Natural killer cell treated with Interleukin-12 subunit alpha and Interleukin-12 subunit beta and Interleukin-15 and Interleukin-18, amount 100 ng/mL, for 72 hours (primary cell): ENCODE measurements around the gene MEPE. TPM values are rescaled to one million over a fixed set of nuclear protein-coding genes. Genes with fewer than 3 reads are reported as not detected.

Experiments
- ATAC-seq, 2 donors: fragments of 150-1000 bp; cut with Tn5 transposase in 1 of 2; sonication (Bioruptor Pico), chemical (Tn5 transposase) in 1 of 2; 2 replicates each; pipeline ENCODE4 v1.10.0; 2021
- DNase-seq: peaks from one replicate; pipeline ENCODE4 v3.0.0; 2022; ENCODE audit warnings: low spot score
- H3K27ac Mint-ChIP-seq, 2 donors: 1 replicate in 1 of 2; 2 replicates in 1 of 2; pipeline ENCODE4 v1.8.0; 2022; ENCODE audit warnings: mixed read lengths in 2 of 2, mild to moderate bottlenecking in 1 of 2, moderate library complexity in 1 of 2
- H3K27me3 Mint-ChIP-seq, 2 donors: 1 replicate in 1 of 2; 2 replicates in 1 of 2; pipeline ENCODE4 v1.8.0; 2022; ENCODE audit warnings: mixed read lengths in 2 of 2
- H3K36me3 Mint-ChIP-seq: one replicate; pipeline ENCODE4 v1.8.0; 2022; ENCODE audit warnings: mixed read lengths
- H3K4me1 Mint-ChIP-seq, 2 donors: 1 replicate in 1 of 2; 2 replicates in 1 of 2; pipeline ENCODE4 v1.8.0; 2022; ENCODE audit warnings: low read depth in 2 of 2, mixed read lengths in 2 of 2, mild to moderate bottlenecking in 1 of 2
- H3K4me3 Mint-ChIP-seq: one replicate; pipeline ENCODE4 v1.8.0; 2022; ENCODE audit warnings: mixed read lengths
- H3K9me3 Mint-ChIP-seq: 2 replicates; pipeline ENCODE4 v1.8.0; 2022; ENCODE audit warnings: mixed read lengths
- total RNA-seq, 2 donors: library from RNA; stranded (reverse); gene quantifications; one replicate each; pipeline ENCODE4 v1.2.3, GENCODE V29; 2022

Gene MEPE
- total RNA-seq, 2 donors from 2014 or later, result not detected

GRCh38 chr4:87851332-87851731 is 18.6 kb downstream of the MEPE start:
- peak overlapping the region; percentile 40 for H3K4me3 Mint-ChIP-seq
- peaks cover 12 to 19% of the 10 kb centered on the region in 2 donors for H3K4me1 Mint-ChIP-seq
- ATAC-seq, result peak in 1 of 2 donors; percentile 55
- DNase-seq, result no peak
- H3K36me3 Mint-ChIP-seq, result no peaks in the 10 kb centered on the region
- no peaks in the 10 kb centered on the region for H3K9me3 Mint-ChIP-seq
- H3K27ac Mint-ChIP-seq, result no peak overlapping the region
- H3K27me3 Mint-ChIP-seq, result peaks cover 10 to 30% of the 10 kb centered on the region in 2 donors

- no peak overlapping the region for H3K4me3 Mint-ChIP-seq
- no peaks in the 10 kb centered on the region for H3K36me3 Mint-ChIP-seq
- no peak for DNase-seq
- peaks cover 12 to 19% of the 10 kb centered on the region in 2 donors for H3K4me1 Mint-ChIP-seq
- H3K27ac Mint-ChIP-seq, result no peak overlapping the region
- H3K9me3 Mint-ChIP-seq, result no peaks in the 10 kb centered on the region
- ATAC-seq, result no peak
- H3K27me3 Mint-ChIP-seq, result peaks cover 8 to 29% of the 10 kb centered on the region in 2 donors
These were observed 19.2 kb downstream of the MEPE start for GRCh38 chr4:87851953-87852352.

GRCh38 chr4:87853108-87853507 is 20.3 kb downstream of the MEPE start:
- Mint-ChIP-seq H3K27me3 (peaks cover 8 to 28% of the 10 kb centered on the region in 2 donors), H3K9me3 (no peaks in the 10 kb centered on the region), H3K27ac (no peak overlapping the region), H3K36me3 (no peaks in the 10 kb centered on the region), H3K4me3 (no peak overlapping the region), H3K4me1 (peaks cover 12 to 19% of the 10 kb centered on the region in 2 donors)
- DNase-seq, result no peak
- ATAC-seq, result no peak

- no peak overlapping the region for H3K27ac Mint-ChIP-seq
- peaks cover 12 to 35% of the 10 kb centered on the region in 2 donors for H3K27me3 Mint-ChIP-seq
- no peaks in the 10 kb centered on the region for H3K9me3 Mint-ChIP-seq
- peaks cover 12 to 16% of the 10 kb centered on the region in 2 donors for H3K4me1 Mint-ChIP-seq
- H3K4me3 Mint-ChIP-seq, result no peak overlapping the region
- no peaks in the 10 kb centered on the region for H3K36me3 Mint-ChIP-seq
- DNase-seq (no peak), ATAC-seq (no peak)
These were observed 21.1 kb downstream of the MEPE start for GRCh38 chr4:87853891-87854290.

GRCh38 chr4:87855559-87855958 is 22.8 kb downstream of the MEPE start:
- Mint-ChIP-seq H3K4me1 (peaks cover 2 to 4% of the 10 kb centered on the region in 2 donors), H3K9me3 (no peaks in the 10 kb centered on the region), H3K4me3 (no peak overlapping the region), H3K27ac (no peak overlapping the region), H3K27me3 (peaks cover 14 to 38% of the 10 kb centered on the region in 2 donors), H3K36me3 (no peaks in the 10 kb centered on the region)
- DNase-seq, result no peak
- peak in 1 of 2 donors; percentile 17 for ATAC-seq

- ATAC-seq (no peak), DNase-seq (no peak)
- no peaks in the 10 kb centered on the region for H3K9me3 Mint-ChIP-seq
- H3K27ac Mint-ChIP-seq, result no peak overlapping the region
- no peaks in the 10 kb centered on the region for H3K4me1 Mint-ChIP-seq
- H3K4me3 Mint-ChIP-seq, result no peak overlapping the region
- H3K27me3 Mint-ChIP-seq, result peaks cover 14 to 38% of the 10 kb centered on the region in 2 donors
- no peaks in the 10 kb centered on the region for H3K36me3 Mint-ChIP-seq
These were observed 24.0 kb downstream of the MEPE start for GRCh38 chr4:87856816-87857215.

- Mint-ChIP-seq H3K27ac (no peak overlapping the region), H3K4me1 (no peaks in the 10 kb centered on the region), H3K4me3 (no peak overlapping the region), H3K36me3 (no peaks in the 10 kb centered on the region), H3K9me3 (no peaks in the 10 kb centered on the region), H3K27me3 (peaks cover 14 to 38% of the 10 kb centered on the region in 2 donors)
- ATAC-seq, result no peak
- DNase-seq, result no peak
These were observed 25.0 kb downstream of the MEPE start for GRCh38 chr4:87857789-87858188.

GRCh38 chr4:87862236-87862635 is 29.5 kb downstream of the MEPE start:
- Mint-ChIP-seq H3K27ac (no peak overlapping the region), H3K9me3 (no peaks in the 10 kb centered on the region), H3K36me3 (no peaks in the 10 kb centered on the region), H3K27me3 (peaks cover 18 to 38% of the 10 kb centered on the region in 2 donors), H3K4me1 (no peaks in the 10 kb centered on the region), H3K4me3 (no peak overlapping the region)
- ATAC-seq, result no peak
- DNase-seq, result no peak

GRCh38 chr4:87863486-87863885 is 30.7 kb downstream of the MEPE start:
- Mint-ChIP-seq H3K9me3 (no peaks in the 10 kb centered on the region), H3K27me3 (peaks cover 20 to 38% of the 10 kb centered on the region in 2 donors), H3K4me3 (no peak overlapping the region), H3K27ac (no peak overlapping the region), H3K36me3 (no peaks in the 10 kb centered on the region), H3K4me1 (no peaks in the 10 kb centered on the region)
- ATAC-seq (no peak), DNase-seq (no peak)

- DNase-seq, result no peak
- Mint-ChIP-seq H3K36me3 (no peaks in the 10 kb centered on the region), H3K4me3 (no peak overlapping the region)
These were observed 31.6 kb downstream of the MEPE start for GRCh38 chr4:87864321-87864720.

GRCh38 chr4:87865288-87865687 is 32.5 kb downstream of the MEPE start:
- Mint-ChIP-seq H3K4me3 (no peak overlapping the region), H3K27me3 (peaks cover 11 to 23% of the 10 kb centered on the region in 2 donors), H3K9me3 (no peaks in the 10 kb centered on the region), H3K36me3 (no peaks in the 10 kb centered on the region), H3K27ac (no peak overlapping the region), H3K4me1 (no peaks in the 10 kb centered on the region)
- DNase-seq (no peak), ATAC-seq (no peak)

More at GRCh38 chr4:87864321-87864720, 31.6 kb downstream of the MEPE start:
- Mint-ChIP-seq H3K4me1 (no peaks in the 10 kb centered on the region), H3K27me3 (peaks cover 15 to 29% of the 10 kb centered on the region in 2 donors), H3K9me3 (no peaks in the 10 kb centered on the region), H3K27ac (no peak overlapping the region)
- no peak for ATAC-seq

GRCh38 chr4:87865960-87866598 is 33.3 kb downstream of the MEPE start:
- H3K9me3 Mint-ChIP-seq, result no peaks in the 10 kb centered on the region

GRCh38 chr4:87868522-87868921 is 35.8 kb downstream of the MEPE start:
- Mint-ChIP-seq H3K4me3 (no peak overlapping the region), H3K9me3 (no peaks in the 10 kb centered on the region), H3K27me3 (peaks cover 19 to 33% of the 10 kb centered on the region in 2 donors), H3K27ac (no peak overlapping the region), H3K36me3 (no peaks in the 10 kb centered on the region), H3K4me1 (no peaks in the 10 kb centered on the region)
- no peak for ATAC-seq
- DNase-seq, result no peak

More at GRCh38 chr4:87865960-87866598, 33.3 kb downstream of the MEPE start:
- H3K4me1 Mint-ChIP-seq, result no peaks in the 10 kb centered on the region
- DNase-seq (no peak), ATAC-seq (no peak)
- H3K4me3 Mint-ChIP-seq, result no peak overlapping the region
- no peaks in the 10 kb centered on the region for H3K36me3 Mint-ChIP-seq
- peaks cover 11 to 23% of the 10 kb centered on the region in 2 donors for H3K27me3 Mint-ChIP-seq
- no peak overlapping the region for H3K27ac Mint-ChIP-seq

GRCh38 chr4:87872028-87872427 is 39.3 kb downstream of the MEPE start:
- no peaks in the 10 kb centered on the region for H3K9me3 Mint-ChIP-seq

More at GRCh38 chr4:87872028-87872427, 39.3 kb downstream of the MEPE start:
- H3K27ac Mint-ChIP-seq, result no peak overlapping the region
- no peak overlapping the region for H3K4me3 Mint-ChIP-seq
- H3K4me1 Mint-ChIP-seq, result peaks cover 0 to 3% of the 10 kb centered on the region in 2 donors
- H3K36me3 Mint-ChIP-seq, result no peaks in the 10 kb centered on the region
- DNase-seq (no peak), ATAC-seq (no peak)
- H3K27me3 Mint-ChIP-seq, result peaks cover 19 to 27% of the 10 kb centered on the region in 2 donors
